Glomerular visceral epithelial cell (primary cell): ENCODE results near the gene RARB.

Experiments
- DNase-seq: peaks from one replicate; pipeline ENCODE4 v3.0.0-alpha.2; 2016; ENCODE audit errors: extremely low spot score

RARB gene

DNA sequence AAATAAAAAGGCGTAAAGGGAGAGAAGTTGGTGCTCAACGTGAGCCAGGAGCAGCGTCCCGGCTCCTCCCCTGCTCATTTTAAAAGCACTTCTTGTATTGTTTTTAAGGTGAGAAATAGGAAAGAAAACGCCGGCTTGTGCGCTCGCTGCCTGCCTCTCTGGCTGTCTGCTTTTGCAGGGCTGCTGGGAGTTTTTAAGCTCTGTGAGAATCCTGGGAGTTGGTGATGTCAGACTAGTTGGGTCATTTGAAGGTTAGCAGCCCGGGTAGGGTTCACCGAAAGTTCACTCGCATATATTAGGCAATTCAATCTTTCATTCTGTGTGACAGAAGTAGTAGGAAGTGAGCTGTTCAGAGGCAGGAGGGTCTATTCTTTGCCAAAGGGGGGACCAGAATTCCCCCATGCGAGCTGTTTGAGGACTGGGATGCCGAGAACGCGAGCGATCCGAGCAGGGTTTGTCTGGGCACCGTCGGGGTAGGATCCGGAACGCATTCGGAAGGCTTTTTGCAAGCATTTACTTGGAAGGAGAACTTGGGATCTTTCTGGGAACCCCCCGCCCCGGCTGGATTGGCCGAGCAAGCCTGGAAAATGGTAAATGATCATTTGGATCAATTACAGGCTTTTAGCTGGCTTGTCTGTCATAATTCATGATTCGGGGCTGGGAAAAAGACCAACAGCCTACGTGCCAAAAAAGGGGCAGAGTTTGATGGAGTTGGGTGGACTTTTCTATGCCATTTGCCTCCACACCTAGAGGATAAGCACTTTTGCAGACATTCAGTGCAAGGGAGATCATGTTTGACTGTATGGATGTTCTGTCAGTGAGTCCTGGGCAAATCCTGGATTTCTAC lies at the start of gene RARB:
TSS of gene RARB (plus strand) at position 322 of the 847 bp plus-strand sequence. CDS start at position 791, 469 bp downstream.
- peak; percentile 42 for DNase-seq

DNA sequence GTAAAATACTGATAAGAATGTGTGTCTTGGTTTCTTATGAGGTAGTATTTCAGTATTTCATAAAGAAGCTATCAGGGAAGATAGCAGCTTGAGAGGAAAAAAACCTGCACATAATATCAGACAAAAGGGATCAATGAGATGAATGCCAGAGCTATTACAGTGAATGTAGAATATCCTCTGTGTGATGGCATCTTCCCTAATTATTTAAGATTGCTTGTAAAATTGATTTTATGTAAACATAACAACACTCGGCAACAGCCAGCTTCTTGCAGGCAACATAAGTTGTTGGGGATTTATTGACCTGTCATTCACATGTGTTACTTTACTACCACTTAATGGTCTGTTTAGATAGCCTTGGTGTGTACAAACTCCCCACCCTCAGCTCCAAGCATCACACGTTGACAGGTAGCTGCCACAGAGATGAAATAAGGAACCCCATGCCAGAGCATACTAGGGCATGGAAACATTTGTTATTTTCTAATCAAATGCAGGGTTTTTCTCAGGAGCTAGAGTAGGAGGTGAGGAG lies 49.2 kb upstream of the RARB start:
- DNase-seq: no peak

DNA sequence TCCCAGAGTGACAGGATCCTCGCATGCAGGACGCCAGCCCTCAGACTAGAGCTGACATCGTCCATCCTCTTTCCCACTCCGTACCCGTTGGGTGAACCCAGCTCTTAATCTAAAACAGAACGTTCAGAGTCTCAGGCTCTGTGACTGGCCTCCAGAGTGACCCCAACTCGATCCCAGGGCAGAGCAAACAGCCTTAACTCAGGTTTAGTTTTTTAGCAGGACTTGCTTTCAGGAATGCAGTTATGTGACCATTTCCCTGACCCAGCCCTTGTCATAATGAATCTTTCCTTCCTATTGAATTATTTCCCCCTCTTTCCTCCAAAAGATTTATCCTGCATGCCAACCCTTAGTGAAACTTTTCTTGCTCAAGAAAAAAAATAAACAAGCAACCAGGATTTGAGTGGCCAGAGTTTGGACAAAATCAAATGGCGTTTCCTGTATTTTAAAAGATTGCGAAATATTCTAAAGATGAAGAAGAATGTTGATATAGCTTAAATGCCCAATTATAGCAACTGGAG lies 47.8 kb upstream of the RARB start:
- no peak for DNase-seq

GRCh38 chr3:25381083-25381482 lies 47.0 kb upstream of the RARB start:
- no peak for DNase-seq

DNA sequence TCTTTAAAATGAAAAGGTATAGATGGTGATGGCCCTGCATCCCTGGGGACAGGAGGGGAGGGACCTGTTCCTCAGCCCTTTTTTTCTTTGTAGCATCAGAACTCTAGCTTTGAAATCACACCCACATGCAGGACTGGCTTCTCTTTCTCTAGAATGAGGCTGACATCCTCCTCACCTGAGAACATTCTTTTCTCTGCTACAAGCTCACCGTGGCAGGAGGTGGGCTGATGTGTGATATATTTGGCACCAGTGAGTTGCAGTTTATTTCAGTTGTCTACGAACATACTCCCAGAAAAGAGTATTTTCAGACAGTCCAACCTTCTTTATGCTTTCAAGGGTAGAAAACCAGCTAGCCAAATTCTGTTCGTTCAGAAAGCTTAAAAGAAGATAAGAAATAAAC lies 43.6 kb upstream of the RARB start:
- no peak for DNase-seq

- DNase-seq: no peak
These were observed 42.1 kb upstream of the RARB start for GRCh38 chr3:25385807-25386460.

DNA sequence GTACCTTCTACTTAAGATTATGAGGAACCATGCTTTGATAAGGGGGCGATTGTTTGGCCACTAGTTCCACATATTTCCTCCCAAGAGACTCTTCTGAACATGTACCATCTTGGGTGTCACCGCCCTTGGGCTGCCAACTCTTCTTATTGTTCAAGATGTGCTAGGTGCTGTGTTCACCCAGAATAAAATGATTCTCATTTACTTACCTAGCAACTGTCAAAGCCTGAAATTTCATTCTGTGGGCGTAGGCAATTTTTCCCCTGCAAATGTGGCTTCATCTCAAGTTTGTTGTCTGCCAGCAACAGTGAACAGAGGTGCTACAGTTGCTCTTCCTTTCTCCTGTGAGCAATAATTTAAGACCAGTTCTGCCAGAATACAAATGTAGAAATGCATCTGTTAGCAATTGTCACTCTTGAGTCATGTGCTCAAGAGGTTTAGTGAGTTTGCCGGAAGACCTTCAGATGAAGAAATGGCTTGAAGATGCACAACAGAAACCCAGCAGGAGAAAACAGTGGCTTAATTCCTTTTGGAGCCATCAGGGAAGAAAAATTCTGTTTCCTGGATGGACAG lies 41.3 kb upstream of the RARB start:
- no peak for DNase-seq

DNA sequence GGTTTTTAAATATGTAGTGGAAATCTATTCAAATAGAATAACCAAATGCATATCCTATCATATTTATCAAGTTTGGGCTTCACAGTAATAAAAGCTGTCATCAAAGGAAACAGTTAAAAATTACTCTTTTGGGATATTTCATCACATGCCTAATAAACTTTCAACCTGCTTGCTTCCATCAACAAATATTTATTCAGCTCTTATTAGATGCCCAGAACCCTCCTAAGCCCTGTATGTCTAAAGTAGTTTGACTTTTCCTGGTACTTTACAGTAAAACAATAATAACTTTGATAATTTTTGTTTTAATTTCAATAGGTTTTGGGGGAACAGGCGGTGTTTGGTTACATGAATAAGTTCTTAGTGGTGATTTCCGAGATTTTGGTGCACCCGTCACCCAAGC lies 37.5 kb upstream of the RARB start:
- DNase-seq: no peak

DNA sequence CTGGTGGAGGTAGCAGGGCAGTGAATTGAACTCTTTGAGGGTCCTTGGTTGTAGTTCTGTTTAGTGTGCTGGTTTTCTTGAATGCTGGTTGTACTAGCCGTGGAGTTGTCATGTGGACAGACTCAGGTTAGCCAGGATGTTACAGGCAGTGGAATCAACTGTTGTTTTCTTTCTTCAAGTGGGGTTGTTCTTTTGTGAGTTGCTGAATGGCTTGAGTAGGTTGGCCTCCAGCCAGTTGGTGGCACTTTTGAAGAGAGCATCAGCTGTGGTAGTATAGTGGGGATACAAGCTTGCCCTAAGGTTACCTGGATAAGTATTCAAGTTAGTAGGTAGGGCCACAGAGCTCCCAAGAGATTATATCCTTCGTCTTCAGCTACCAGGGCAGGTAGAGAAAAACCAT lies 31.8 kb upstream of the RARB start:
- no peak for DNase-seq

DNA sequence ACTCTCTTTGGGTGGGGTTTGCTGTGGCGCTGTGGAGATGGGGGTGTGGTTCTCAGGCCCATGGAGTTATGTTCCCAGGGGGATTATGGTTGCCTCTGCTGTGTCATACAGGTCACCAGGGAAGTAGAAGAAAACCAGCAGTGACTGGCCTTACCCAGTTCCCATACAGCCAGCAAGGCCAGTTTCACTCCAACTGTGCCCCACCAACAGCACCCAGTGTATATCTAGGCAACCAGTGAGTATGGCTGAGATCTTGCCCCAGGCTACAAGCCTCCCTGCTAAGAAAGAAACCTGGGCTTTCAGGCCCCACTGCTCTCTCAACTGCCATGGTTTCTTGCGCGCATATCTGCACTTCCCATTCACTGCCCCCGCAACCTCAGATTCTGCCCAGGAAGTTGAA lies 31.4 kb upstream of the RARB start:
- DNase-seq: no peak

- DNase-seq: no peak
These were observed 30.9 kb upstream of the RARB start for GRCh38 chr3:25397150-25397549.

DNA sequence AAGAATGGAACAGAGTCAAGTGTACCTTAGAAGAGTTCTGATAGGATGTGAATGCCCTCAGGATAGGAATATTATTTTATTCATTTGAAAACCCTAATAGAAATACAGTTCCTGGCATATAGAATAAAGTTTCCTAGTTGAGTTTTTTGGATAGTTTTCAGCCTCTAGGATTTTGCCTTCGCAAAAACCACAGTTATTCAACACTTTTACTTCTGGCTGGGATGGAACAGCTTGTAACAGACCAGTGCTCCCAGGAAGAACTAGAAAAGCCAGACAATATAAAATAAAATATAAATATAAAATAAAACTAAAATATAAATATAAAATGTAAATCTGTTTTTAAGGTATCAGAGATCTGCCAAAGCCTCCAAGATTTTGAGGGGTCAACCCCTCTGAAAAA lies 27.5 kb upstream of the RARB start:
- no peak for DNase-seq

- DNase-seq: no peak
These were observed 24.1 kb upstream of the RARB start for GRCh38 chr3:25403968-25404367.

DNA sequence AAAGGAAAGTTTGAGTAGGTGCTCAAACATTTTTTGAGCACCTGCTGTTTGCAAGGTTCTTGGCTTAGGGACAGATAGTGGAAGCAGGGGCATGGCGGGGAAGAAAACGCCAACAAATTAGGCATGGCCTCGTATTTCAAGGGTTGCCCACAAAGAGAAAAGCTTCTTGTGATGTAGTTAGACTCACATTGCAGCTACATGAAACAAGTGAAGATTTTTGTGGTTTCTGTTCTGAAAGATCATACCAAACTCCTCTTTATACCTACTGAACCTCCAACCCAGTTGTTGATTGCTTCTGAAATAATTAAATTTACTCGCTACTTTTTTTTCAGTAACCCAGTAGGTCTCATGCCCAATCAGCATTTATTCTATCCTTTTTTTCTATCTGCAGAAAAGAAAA lies 23.5 kb upstream of the RARB start:
- DNase-seq: no peak

GRCh38 chr3:25405335-25405734 lies 22.7 kb upstream of the RARB start:
- no peak for DNase-seq

DNA sequence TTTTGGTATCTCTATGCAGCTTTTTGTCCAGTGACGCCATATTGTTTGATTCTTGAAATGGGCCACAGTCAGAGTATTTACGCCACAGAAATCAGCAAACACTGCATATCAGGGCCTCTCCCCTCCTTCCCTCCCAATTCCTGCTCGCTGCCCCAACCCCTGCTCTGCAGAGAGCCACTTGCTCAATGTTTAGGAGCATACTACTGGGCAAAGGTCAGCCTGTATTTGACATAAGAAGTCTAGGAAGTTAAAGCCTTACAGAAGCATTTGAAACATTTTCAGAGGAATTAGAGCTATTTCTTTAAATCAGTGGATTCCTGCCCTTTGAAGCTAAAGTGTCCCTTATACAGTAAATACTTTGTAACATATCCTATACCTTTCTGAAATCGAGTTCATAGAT lies 17.4 kb upstream of the RARB start:
- DNase-seq: no peak

DNA sequence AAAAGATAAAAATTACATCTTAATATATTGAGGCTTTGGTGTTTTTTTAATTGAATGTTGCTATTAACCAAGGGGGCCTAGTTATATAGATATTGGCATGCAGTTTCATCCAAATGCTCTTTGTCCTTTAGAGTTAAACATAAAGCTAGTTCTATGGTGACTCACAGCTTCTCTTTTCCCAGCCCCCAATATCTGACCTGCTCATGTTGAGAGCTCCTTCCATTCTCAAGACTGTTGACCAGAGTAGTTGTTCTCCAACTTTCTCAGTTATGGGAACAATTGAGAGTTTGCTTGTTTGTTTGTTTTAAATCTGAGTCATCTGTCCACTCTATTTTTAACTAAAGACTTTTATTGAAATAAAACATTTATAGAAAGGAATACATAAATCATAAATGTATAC lies 15.8 kb upstream of the RARB start:
- DNase-seq: no peak

GRCh38 chr3:25416176-25416575 lies 11.9 kb upstream of the RARB start:
- DNase-seq: no peak

DNA sequence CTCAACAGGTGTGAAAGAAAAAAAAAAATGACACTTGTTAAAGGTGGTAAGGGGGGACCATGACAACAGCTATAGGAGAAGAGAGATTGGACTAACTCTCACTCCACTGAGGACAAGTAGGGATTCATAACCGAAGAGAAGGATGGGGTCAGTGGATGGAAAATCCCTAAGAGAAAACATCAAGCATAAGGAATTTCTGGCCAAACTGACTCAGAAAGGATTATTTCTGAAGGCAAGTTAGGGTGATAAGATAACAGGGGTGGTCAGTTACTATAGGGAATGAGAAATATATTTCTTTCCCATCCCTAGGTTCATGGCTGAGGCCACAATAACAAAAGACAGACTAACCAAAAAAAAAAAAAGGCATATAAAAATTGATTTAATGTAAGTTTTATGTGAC lies 9.5 kb upstream of the RARB start:
- no peak for DNase-seq

DNA sequence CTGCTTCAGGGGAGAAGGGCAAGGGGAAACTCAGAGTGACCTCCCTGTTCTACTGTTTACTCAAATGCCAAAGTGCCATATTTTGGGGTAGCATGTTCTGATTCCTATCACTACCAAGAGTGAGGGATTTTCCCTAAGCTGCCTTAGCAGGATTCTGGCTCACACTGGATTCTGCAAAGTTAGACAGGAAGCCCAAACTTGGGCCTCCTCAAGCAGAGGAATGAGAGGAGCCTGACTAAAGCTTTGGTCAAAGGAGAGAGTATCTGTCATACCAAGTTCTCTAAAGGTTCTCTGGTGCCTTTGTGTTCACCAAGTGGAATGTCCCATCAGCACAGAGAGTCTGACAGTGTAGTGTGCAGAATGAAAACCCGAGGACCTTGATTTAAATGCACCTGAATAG lies 8.8 kb upstream of the RARB start:
- no peak for DNase-seq

GRCh38 chr3:25420147-25420546 lies 7.9 kb upstream of the RARB start:
- DNase-seq: no peak

DNA sequence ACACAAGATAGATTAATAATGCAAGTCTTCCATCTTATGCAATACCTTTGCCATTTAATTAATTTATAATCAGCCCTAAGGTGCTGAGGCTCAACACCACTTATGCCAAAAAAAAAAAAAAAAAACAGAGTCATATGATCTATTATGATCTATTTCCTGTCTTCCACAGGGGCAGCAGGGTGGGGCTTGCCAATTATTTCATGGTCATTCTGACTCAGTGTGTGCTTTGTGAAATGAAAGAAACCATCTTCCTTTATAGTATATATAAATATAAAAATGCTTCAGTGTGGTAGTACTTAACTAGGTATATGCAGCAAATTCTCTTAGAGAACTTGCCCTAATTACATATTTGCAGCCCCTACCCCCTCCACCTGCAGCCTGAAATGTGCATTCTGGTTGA lies 7.2 kb upstream of the RARB start:
- DNase-seq: no peak

DNA sequence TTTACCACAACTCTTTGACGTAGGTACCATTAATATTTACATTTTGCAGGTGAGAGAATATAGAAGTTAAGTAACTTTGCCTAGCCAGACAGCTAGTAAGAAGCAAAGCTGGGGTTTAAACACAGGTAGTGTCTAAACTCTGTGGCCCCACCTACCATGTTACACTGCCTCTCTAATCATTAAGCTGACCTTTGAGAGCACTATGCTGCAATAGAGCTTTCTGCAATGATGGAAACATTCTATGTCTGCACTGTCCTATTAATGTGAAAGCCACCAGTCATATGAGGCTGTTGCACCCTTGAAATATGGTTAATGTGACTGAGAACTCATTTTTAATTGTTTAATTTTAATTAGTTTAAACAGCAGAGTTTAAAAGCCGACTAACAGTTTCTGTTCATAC lies 6.3 kb upstream of the RARB start:
- no peak for DNase-seq
